Putamen (tissue), 1 donor: ENCODE results near the gene GBGT1.

Experiments
- DNase-seq: peaks from one replicate; pipeline ENCODE4 v3.0.0-alpha.2; 2016; ENCODE audit warnings: low spot score

GBGT1 gene

DNA sequence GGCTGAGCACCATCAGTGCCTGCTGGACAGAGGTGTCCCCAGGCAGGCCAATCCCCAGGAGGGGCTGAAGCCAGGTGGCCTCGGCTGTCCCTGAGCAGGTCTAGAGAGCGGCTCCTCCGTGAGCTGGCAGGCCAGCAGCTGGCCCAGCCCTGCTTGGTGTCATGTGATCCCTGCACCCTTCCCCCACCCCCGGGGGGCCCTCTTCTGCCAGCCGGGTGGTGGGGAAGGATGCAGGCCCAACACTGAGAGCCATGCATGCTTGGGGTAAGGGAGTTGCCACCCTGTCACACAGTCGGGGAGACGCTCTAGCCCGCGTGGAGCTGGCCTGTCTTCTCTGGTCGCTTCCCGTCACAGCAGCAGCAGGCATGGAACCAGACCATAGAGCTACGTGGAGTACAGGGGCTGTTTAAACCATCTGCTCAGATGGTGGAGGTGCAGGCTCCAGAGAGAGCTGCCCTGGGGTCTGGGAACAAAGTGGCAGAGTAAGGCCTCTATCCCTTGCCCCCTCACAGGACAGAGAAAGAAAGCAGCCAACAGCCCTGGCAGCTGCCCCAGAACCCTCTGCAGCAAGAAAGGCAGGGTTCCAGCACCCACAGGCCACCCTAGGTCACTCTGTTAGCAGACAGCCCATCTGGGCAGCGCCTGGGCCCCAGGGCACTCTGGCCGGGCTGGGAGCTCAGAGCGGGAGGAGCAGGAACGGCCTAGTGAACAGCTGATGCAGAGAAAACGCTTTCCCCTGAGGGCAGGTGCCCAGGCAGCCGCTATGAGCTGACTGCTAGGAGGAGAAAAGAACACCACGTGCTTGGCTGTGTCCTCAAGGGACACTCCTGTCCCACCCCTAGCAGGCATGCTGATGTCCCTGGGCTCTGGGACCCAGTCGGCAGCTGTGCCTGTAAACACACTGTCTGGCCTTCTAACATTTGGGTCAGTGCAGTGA, 49.5 kb downstream of the GBGT1 start:
- DNase-seq: no peak

GRCh38 chr9:133113163-133113948, 50.4 kb downstream of the GBGT1 start:
- no peak for DNase-seq

GRCh38 chr9:133112663-133113026, 51.1 kb downstream of the GBGT1 start:
- no peak for DNase-seq

DNA sequence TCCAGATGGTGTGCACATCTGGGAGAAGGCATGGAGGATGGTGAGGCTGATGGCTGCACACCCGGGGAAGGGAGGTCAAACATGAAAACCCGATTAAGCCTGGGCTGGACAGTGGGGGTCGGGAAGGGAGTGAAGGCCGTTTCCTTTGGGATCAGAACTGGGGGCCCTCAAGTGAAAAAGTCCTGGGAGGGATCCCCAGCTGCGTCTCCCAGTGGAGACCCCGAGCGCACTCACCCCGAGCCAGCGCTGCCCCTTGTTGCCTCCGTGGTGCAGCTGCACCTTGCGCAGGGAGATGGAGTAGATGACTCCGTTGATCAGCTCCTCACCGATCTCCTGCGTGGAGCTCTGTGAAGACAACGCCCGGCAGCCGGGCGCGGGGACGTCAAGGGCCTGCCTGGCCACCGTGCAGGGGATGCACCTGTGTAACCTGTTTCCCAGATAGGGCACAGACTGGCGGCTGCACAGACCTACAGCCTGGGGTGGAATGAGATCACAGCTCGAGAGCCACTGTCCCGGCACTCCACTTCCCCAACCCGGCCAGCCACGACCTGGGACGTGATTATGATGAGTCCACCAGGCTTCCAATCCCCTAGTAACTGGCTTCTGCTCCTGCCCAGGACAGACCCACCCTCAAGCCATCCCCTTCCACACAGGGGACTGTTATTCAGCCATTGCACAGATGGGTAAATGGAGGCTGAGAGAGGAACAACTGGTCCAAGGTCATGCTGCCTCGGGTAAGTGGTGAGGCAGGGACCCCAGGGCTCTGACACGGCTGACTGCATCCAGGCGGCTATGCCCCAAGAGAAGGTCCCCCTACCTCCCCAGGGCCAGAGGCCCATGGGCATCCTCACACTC, 51.7 kb downstream of the GBGT1 start:
- no peak for DNase-seq

- DNase-seq: no peak
Observed at GRCh38 chr9:133109931-133110650, 53.6 kb downstream of the GBGT1 start.

GRCh38 chr9:133108794-133109641, 54.7 kb downstream of the GBGT1 start:
- no peak for DNase-seq

DNA sequence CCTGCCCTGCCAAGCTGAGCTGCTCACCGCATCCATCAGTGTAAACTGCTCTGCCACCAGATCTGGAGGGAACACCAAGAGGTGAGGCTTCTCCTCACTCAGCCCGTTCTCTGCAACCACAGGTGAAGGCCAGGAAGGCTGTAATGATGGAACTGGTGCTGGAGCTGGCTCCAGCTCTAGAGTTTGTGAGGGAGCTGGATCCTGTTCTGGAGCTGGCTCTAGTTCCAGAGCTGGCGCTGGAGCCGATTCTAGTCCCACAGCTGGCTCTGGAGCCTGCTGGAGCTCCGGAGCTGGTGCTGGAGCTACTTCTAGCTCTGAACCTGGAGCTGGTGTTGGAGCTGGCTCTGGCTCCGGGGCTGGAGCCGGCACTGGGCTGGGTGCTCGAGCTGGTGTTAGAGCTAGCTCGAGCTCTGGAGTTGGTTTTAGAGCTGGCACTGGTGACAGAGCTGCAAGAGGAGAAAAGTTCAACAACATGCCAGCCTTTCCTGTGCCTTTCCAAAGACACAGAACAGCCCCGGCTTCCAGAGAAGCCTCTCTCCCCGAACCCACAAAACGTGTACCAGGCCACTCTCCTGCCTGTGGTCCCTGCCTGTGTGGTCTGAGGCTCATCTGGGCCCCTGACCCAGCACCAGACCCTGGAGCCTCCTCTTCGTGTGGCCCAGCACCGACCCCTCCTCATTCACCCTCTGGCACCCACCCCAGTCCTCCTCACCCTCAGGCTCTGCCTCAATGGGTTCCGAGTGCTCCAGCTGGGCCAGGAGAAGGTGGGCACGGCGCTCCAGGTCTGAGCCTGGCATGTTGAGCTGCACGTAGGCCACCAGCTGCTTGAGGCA, 55.5 kb downstream of the GBGT1 start:
- no peak for DNase-seq

DNA sequence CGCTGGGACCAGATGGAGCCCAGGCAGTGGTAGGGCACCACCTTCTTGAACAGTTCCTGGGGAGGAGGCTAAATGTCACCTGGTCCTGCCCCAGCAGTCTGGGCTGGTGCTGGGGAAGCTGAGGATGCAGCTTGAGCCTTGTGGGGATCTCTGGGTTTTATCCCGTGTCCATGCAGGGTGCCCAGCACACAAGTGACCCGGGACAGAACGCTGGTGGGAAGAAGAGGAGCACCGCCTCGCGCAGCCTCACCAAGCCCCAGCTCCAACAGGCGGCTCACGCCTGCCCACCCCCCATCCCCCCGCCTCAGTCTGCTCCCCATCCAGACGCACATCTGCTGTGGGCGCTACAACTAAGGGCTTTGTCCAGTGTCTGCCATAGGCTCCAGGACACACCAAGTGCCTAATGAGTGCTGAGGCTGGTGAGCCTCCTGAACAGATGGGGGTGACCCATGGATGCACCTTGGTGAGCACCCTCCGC, 56.4 kb downstream of the GBGT1 start:
- no peak for DNase-seq

GRCh38 chr9:133106511-133107244, 57.0 kb downstream of the GBGT1 start:
- no peak for DNase-seq

GRCh38 chr9:133105461-133105770, 58.3 kb downstream of the GBGT1 start:
- DNase-seq: no peak

GRCh38 chr9:133104718-133105460, 58.8 kb downstream of the GBGT1 start:
- DNase-seq: no peak

DNA sequence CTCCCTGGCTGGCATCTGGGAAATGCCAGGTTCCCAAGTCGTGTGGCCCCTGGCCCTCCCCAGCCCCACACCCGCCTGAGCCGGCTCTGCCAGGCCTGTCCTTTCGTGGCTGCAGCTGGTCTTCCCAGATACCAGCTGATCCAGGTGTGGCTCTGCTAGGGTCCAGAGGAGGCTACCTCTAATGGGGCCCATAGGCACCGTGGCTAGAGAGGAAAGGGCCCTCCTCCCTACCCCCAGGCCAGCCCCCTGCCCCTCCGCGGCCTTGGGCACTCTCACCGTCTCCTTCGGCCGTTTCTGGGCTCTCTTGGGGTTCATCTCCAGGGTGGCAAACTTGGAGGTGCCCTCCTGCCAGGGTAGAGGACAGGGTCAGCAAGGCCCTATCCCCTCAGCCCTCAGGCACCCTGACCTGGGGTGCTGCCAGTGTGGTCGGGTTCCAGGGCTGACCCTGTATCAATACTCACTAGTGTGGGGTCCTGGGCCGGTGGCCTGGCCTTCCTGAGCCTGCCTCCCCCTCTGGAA, 59.7 kb downstream of the GBGT1 start:
- DNase-seq: no peak

DNA sequence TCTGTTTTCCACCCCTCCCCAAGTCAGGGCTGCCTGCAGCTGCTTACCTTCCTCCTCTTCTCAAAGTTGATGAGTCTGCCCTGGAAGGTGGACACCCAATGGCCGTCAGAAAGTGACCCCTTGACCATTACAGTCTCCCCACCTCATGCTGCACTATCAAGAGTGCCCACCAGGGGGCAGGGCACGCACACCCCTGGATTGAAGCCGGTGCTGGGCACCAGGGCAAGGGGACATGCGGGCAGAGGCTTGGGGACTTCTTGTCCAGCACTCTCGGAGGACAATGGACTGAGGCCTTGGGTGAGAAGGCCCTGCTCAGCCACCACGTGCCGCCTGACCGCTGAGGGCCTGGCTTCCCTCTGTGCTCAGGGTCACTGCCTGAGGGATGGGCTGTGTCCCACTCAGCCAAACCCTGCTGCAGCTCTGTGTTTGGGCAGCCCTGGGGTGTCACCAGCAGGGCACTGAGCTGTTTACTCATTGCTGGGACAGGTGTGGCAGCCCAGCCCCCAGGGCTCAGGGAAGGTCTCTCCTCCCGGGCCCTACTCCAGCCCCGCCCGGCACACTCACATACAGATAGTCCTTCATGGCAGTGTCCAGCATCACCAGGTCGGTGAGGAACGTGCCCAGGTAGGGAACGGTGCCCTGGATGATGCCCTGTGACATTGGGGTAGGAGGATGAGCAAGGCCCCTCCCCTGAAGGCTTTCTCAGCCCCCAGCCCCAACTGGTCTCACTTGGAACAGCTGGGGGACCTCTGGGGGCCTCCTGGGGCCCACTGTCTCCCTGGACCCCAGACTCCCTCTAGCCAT, 60.3 kb downstream of the GBGT1 start:
- peak; percentile 75 for DNase-seq
